ENCODE results near the gene GRIK1.

GRCh38 chr21:29834617-29835016, 105.2 kb downstream of the GRIK1 start:
- TF ChIP-seq CTCF (IDR thresholded peaks at IDR 0.05): no peak
- no peak for TF ChIP-seq POLR2A (IDR thresholded peaks at IDR 0.05)

Measured in Peyer's patch (tissue), 4 donors.